ENCODE results near the gene ACVR2B.

GRCh38 chr3:38476157-38476756 is 22.6 kb downstream of the ACVR2B start:
- no peak for TF ChIP-seq CTCF (IDR thresholded peaks at IDR 0.05)
- TF ChIP-seq ZFX (IDR thresholded peaks at IDR 0.05; ENCODE audit: borderline replicate concordance): no peak

Data from 22Rv1 (cell line).